ENCODE results near the gene KRTAP19-8. TPM values are rescaled to one million over a fixed set of nuclear protein-coding genes. Genes with fewer than 3 reads are reported as not detected.

The KRTAP19-8 gene
- total RNA-seq, 1 experiment from 2014 or later = not detected

DNA sequence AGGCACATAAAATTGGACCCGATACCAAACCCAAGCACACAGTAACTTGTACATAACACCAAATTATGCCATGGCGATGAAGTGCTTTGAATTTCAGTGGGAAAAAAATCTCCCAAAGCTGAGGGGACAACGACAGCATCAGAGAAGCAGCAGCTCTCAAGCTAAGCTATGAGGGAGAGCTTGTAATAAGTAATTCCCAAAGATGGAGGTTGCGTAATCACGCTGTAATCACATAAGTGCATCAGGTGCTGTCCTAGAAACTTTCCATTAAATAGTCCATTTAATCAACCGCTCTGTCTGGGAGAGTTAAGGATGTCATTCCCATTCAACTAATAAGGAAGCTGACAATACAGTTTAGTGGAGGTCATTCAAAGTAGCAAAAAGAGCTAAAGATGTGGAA, 37.6 kb upstream of the KRTAP19-8 start:
- TF ChIP-seq NR1H2 (CRISPR knock-in tag; IDR thresholded peaks at IDR 0.05) (no peak), E2F1 (CRISPR knock-in tag; IDR thresholded peaks at IDR 0.05) (no peak), GABPB1 (CRISPR knock-in tag; IDR thresholded peaks at IDR 0.05) (no peak), USF2 (CRISPR knock-in tag; IDR thresholded peaks at IDR 0.05) (no peak), RELA (CRISPR knock-in tag; IDR thresholded peaks at IDR 0.05; ENCODE audit: borderline replicate concordance) (no peak), JUN (CRISPR knock-in tag; IDR thresholded peaks at IDR 0.05) (no peak), CBFB (CRISPR knock-in tag; IDR thresholded peaks at IDR 0.05; ENCODE audit: low read depth) (no peak)
- TF ChIP-seq, protein P1, sequence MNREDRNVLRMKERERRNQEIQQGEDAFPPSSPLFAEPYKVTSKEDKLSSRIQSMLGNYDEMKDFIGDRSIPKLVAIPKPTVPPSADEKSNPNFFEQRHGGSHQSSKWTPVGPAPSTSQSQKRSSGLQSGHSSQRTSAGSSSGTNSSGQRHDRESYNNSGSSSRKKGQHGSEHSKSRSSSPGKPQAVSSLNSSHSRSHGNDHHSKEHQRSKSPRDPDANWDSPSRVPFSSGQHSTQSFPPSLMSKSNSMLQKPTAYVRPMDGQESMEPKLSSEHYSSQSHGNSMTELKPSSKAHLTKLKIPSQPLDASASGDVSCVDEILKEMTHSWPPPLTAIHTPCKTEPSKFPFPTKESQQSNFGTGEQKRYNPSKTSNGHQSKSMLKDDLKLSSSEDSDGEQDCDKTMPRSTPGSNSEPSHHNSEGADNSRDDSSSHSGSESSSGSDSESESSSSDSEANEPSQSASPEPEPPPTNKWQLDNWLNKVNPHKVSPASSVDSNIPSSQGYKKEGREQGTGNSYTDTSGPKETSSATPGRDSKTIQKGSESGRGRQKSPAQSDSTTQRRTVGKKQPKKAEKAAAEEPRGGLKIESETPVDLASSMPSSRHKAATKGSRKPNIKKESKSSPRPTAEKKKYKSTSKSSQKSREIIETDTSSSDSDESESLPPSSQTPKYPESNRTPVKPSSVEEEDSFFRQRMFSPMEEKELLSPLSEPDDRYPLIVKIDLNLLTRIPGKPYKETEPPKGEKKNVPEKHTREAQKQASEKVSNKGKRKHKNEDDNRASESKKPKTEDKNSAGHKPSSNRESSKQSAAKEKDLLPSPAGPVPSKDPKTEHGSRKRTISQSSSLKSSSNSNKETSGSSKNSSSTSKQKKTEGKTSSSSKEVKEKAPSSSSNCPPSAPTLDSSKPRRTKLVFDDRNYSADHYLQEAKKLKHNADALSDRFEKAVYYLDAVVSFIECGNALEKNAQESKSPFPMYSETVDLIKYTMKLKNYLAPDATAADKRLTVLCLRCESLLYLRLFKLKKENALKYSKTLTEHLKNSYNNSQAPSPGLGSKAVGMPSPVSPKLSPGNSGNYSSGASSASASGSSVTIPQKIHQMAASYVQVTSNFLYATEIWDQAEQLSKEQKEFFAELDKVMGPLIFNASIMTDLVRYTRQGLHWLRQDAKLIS (CRISPR knock-in tag; IDR thresholded peaks at IDR 0.05; ENCODE audit: borderline replicate concordance) = no peak
- TF ChIP-seq, protein P2, sequence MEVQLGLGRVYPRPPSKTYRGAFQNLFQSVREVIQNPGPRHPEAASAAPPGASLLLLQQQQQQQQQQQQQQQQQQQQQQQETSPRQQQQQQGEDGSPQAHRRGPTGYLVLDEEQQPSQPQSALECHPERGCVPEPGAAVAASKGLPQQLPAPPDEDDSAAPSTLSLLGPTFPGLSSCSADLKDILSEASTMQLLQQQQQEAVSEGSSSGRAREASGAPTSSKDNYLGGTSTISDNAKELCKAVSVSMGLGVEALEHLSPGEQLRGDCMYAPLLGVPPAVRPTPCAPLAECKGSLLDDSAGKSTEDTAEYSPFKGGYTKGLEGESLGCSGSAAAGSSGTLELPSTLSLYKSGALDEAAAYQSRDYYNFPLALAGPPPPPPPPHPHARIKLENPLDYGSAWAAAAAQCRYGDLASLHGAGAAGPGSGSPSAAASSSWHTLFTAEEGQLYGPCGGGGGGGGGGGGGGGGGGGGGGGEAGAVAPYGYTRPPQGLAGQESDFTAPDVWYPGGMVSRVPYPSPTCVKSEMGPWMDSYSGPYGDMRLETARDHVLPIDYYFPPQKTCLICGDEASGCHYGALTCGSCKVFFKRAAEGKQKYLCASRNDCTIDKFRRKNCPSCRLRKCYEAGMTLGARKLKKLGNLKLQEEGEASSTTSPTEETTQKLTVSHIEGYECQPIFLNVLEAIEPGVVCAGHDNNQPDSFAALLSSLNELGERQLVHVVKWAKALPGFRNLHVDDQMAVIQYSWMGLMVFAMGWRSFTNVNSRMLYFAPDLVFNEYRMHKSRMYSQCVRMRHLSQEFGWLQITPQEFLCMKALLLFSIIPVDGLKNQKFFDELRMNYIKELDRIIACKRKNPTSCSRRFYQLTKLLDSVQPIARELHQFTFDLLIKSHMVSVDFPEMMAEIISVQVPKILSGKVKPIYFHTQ (CRISPR knock-in tag; IDR thresholded peaks at IDR 0.05) = no peak
- no peak overlapping the region for H3K27ac Mint-ChIP-seq
- ChIA-PET CTCF (no interaction called here), POLR2A (no interaction called here)
- no peak for DNase-seq (ENCODE audit: low spot score)
- ATAC-seq = no peak
- peaks cover 3% of the 10 kb centered on the region; the same call in 1 of the 2 replicates for H3K4me1 Mint-ChIP-seq
- H3K9me3 Mint-ChIP-seq = peaks cover 12% of the 10 kb centered on the region; the same call in 1 of the 2 replicates
- no peaks in the 10 kb centered on the region for H3K27me3 Mint-ChIP-seq (ENCODE audit: low read depth)
- H3K36me3 Mint-ChIP-seq = no peaks in the 10 kb centered on the region
- H3K4me3 Mint-ChIP-seq = no peak overlapping the region

- no peaks in the 10 kb centered on the region for H3K36me3 Mint-ChIP-seq
- DNase-seq (ENCODE audit: low spot score) = no peak
- no peak overlapping the region for H3K4me3 Mint-ChIP-seq
- peaks cover 12% of the 10 kb centered on the region; the same call in 1 of the 2 replicates for H3K9me3 Mint-ChIP-seq
- ATAC-seq = no peak
- POLR2A ChIA-PET = no interaction called here
- no peaks in the 10 kb centered on the region for H3K27me3 Mint-ChIP-seq (ENCODE audit: low read depth)
- no peak overlapping the region for H3K27ac Mint-ChIP-seq
- H3K4me1 Mint-ChIP-seq = peaks cover 3% of the 10 kb centered on the region; the same call in 1 of the 2 replicates
- CTCF ChIA-PET = no interaction called here
- TF ChIP-seq GTF2I (CRISPR knock-in tag; conservative IDR thresholded peaks at IDR 0.05) (no peak), USF2 (CRISPR knock-in tag; IDR thresholded peaks at IDR 0.05) (no peak), CBFB (CRISPR knock-in tag; IDR thresholded peaks at IDR 0.05; ENCODE audit: low read depth) (no peak), MLX (CRISPR knock-in tag; IDR thresholded peaks at IDR 0.05) (no peak), JAZF1 (CRISPR knock-in tag; IDR thresholded peaks at IDR 0.05) (no peak), JUN (CRISPR knock-in tag; IDR thresholded peaks at IDR 0.05) (no peak), TEAD1 (CRISPR knock-in tag; IDR thresholded peaks at IDR 0.05) (no peak), SMAD3 (CRISPR knock-in tag; IDR thresholded peaks at IDR 0.05; ENCODE audit: borderline replicate concordance) (no peak), OVOL2 (CRISPR knock-in tag; IDR thresholded peaks at IDR 0.05; ENCODE audit: borderline replicate concordance) (no peak)
- TF ChIP-seq, protein P3, sequence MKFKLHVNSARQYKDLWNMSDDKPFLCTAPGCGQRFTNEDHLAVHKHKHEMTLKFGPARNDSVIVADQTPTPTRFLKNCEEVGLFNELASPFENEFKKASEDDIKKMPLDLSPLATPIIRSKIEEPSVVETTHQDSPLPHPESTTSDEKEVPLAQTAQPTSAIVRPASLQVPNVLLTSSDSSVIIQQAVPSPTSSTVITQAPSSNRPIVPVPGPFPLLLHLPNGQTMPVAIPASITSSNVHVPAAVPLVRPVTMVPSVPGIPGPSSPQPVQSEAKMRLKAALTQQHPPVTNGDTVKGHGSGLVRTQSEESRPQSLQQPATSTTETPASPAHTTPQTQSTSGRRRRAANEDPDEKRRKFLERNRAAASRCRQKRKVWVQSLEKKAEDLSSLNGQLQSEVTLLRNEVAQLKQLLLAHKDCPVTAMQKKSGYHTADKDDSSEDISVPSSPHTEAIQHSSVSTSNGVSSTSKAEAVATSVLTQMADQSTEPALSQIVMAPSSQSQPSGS (CRISPR knock-in tag; IDR thresholded peaks at IDR 0.05; ENCODE audit: borderline replicate concordance, low read depth) = no peak
- TF ChIP-seq, protein P4, sequence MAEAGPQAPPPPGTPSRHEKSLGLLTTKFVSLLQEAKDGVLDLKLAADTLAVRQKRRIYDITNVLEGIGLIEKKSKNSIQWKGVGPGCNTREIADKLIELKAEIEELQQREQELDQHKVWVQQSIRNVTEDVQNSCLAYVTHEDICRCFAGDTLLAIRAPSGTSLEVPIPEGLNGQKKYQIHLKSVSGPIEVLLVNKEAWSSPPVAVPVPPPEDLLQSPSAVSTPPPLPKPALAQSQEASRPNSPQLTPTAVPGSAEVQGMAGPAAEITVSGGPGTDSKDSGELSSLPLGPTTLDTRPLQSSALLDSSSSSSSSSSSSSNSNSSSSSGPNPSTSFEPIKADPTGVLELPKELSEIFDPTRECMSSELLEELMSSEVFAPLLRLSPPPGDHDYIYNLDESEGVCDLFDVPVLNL (CRISPR knock-in tag; IDR thresholded peaks at IDR 0.05; ENCODE audit: borderline replicate concordance, low read depth) = no peak
- TF ChIP-seq, protein P5, sequence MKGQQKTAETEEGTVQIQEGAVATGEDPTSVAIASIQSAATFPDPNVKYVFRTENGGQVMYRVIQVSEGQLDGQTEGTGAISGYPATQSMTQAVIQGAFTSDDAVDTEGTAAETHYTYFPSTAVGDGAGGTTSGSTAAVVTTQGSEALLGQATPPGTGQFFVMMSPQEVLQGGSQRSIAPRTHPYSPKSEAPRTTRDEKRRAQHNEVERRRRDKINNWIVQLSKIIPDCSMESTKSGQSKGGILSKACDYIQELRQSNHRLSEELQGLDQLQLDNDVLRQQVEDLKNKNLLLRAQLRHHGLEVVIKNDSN (CRISPR knock-in tag; IDR thresholded peaks at IDR 0.05) = no peak
Observed at GRCh38 chr21:31072533-31072932, 34.3 kb upstream of the KRTAP19-8 start.
